K562 (cell line): Measurements from ENCODE around the gene PEX19. TPM values are rescaled to one million over a fixed set of nuclear protein-coding genes. Genes with fewer than 3 reads are reported as not detected.
A peak's percentile ranks its signal among the peaks of the same experiment; 100 is the strongest.

ENCODE experiments used
- CBX5 ChIP-seq: IDR thresholded peaks from 2 replicates; pipeline ENCODE4 v1.6.1; 2014; ENCODE audit warnings: low read depth, borderline replicate concordance
- ETV5 ChIP-seq: sonication (generic); formaldehyde crosslinking; IDR thresholded peaks from 2 replicates; pipeline ENCODE4 v1.4.0; 2020; ENCODE audit warnings: low read depth, mild to moderate bottlenecking, missing genetic modification reagents
- GATAD2B ChIP-seq: fragments of 450-650 bp; IDR thresholded peaks from 2 replicates; pipeline ENCODE4 v1.6.1; 2017; ENCODE audit warnings: mild to moderate bottlenecking, borderline replicate concordance
- KLF10 ChIP-seq: fragments of 250-450 bp; sonication (Bioruptor Pico); IDR thresholded peaks from 2 replicates; pipeline ENCODE4 v1.6.1; 2021; ENCODE audit warnings: matching md5 sums
- NBN ChIP-seq: fragments of 450-650 bp; IDR thresholded peaks from 2 replicates; pipeline ENCODE4 v1.6.1; 2016; ENCODE audit warnings: low read depth, mild to moderate bottlenecking
- PTTG1 ChIP-seq: fragments of 450-650 bp; IDR thresholded peaks from 2 replicates; pipeline ENCODE4 v1.6.1; 2016; ENCODE audit warnings: low read depth, mild to moderate bottlenecking, missing genetic modification characterization, missing compliant biosample characterization
- RBFOX2 ChIP-seq: fragments of 200-400 bp; formaldehyde crosslinking; IDR thresholded peaks from 2 replicates; pipeline ENCODE4 v1.6.1; 2017; ENCODE audit warnings: low read depth, mild to moderate bottlenecking, low read length, moderate library complexity
- RBM22 ChIP-seq: fragments of 200-400 bp; formaldehyde crosslinking; IDR thresholded peaks from 2 replicates; pipeline ENCODE4 v1.6.1; 2018; ENCODE audit warnings: low read length, low read depth; ENCODE audit not compliant: poor library complexity, severe bottlenecking
- RFX5 ChIP-seq: IDR thresholded peaks from 2 replicates; pipeline ENCODE4 v1.6.1; 2011; ENCODE audit warnings: low read depth, mild to moderate bottlenecking, improper control_type of control experiment, low read length
- ZNF3 ChIP-seq: fragments of 250-450 bp; sonication (Bioruptor Pico); IDR thresholded peaks from 2 replicates; pipeline ENCODE4 v1.5.0; 2021; ENCODE audit warnings: mild to moderate bottlenecking, moderate library complexity
- polyA plus RNA-seq, 8 experiments: library from polyadenylated mRNA; depleted of rRNA in 4 of 8; stranded (reverse) in 5 of 8; unstranded in 3 of 8; fragments of >200 nt; fragmentation: Nextera tagmentation in 2 of 8; fragmentation: Illumina TruSeq in 1 of 8; extraction: Ambion mirVana in 2 of 8; extraction: Trizol in 1 of 8; gene quantifications; 2 replicates each; pipeline versions ENCODE4 v1.2.1 to v1.2.3, GENCODE V29; 2011 to 2014; ENCODE audit warnings: inconsistent platforms in 1 of 8, missing spikeins in 1 of 8
- total RNA-seq, 7 experiments: library from RNA; depleted of rRNA in 6 of 7; stranded (reverse); fragments of >200 nt in 6 of 7; fragmentation: Illumina TruSeq in 2 of 7; extraction: Trizol in 2 of 7; gene quantifications; 2 replicates each; pipeline versions ENCODE4 v1.2.1 to v1.2.3, GENCODE V29; 2011 to 2021; ENCODE audit warnings: low replicate concordance in 1 of 7
- TF ChIP-seq, protein P1 (sequence below): fragments of 250-450 bp; sonication (Bioruptor Pico); IDR thresholded peaks from 2 replicates; pipeline ENCODE4 v1.5.0; 2021
- TF ChIP-seq, protein P2 (sequence below): IDR thresholded peaks from 2 replicates; pipeline ENCODE4 v1.6.1; 2011; ENCODE audit warnings: borderline replicate concordance, low read depth, mild to moderate bottlenecking, moderate library complexity, low read length; ENCODE audit not compliant: insufficient read depth, poor library complexity, severe bottlenecking
- TF ChIP-seq, protein P3 (sequence below): fragments of 450-650 bp; formaldehyde crosslinking; IDR thresholded peaks from 2 replicates; pipeline ENCODE4 v1.4.0; 2020; ENCODE audit warnings: mild to moderate bottlenecking
- TF ChIP-seq, protein P4 (sequence below): fragments of 250-450 bp; sonication (Bioruptor Pico); IDR thresholded peaks from 2 replicates; pipeline ENCODE4 v1.5.1; 2021; ENCODE audit warnings: mild to moderate bottlenecking

PEX19 gene
- total and polyA plus RNA-seq, 9 of the 15 experiments (the other 6 are each of a cell fraction or from before 2014, with no cell fraction given), result 32.5 to 103 (median 59.8) TPM

DNA sequence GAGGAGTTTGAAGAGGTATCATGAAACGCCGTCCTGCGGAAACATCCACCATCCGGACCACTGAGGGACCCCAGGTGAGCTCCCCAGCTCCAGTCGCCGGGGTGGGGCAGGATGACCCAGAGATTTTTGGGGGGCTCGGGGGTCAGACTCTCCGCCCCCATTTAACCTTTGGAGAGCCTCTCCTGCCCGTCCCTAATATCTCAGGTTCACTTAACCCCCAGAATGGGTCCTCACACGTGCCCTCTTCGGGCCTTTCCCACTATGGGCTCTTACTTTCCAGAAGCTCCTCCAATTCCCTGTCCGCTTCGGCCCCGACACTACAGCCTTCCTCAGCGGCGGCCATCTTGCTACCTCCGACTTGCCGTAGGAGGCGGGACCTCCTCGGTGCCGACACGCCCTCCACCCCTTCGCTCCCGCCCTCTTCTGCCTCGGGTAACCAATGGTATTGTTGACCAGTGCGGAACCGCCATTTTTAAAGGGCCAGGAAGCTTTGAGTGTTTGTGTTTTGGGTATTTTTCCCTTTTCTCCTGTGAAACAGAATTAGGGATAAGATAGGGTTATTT, at the start of gene PEX19 (continued):
- no peak for TF ChIP-seq RBM22
- TF ChIP-seq ETV5 (CRISPR knock-in tag), result no peak
- TF ChIP-seq, protein P1, sequence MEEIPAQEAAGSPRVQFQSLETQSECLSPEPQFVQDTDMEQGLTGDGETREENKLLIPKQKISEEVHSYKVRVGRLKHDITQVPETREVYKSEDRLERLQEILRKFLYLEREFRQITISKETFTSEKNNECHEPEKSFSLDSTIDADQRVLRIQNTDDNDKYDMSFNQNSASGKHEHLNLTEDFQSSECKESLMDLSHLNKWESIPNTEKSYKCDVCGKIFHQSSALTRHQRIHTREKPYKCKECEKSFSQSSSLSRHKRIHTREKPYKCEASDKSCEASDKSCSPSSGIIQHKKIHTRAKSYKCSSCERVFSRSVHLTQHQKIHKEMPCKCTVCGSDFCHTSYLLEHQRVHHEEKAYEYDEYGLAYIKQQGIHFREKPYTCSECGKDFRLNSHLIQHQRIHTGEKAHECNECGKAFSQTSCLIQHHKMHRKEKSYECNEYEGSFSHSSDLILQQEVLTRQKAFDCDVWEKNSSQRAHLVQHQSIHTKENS (CRISPR knock-in tag), result no peak
- no peak for TF ChIP-seq ZNF3
- no peak for TF ChIP-seq KLF10 (CRISPR knock-in tag)
- TF ChIP-seq, protein P2, sequence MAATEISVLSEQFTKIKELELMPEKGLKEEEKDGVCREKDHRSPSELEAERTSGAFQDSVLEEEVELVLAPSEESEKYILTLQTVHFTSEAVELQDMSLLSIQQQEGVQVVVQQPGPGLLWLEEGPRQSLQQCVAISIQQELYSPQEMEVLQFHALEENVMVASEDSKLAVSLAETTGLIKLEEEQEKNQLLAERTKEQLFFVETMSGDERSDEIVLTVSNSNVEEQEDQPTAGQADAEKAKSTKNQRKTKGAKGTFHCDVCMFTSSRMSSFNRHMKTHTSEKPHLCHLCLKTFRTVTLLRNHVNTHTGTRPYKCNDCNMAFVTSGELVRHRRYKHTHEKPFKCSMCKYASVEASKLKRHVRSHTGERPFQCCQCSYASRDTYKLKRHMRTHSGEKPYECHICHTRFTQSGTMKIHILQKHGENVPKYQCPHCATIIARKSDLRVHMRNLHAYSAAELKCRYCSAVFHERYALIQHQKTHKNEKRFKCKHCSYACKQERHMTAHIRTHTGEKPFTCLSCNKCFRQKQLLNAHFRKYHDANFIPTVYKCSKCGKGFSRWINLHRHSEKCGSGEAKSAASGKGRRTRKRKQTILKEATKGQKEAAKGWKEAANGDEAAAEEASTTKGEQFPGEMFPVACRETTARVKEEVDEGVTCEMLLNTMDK, result no peak
- TF ChIP-seq GATAD2B, result no peak
- TF ChIP-seq, protein P3, sequence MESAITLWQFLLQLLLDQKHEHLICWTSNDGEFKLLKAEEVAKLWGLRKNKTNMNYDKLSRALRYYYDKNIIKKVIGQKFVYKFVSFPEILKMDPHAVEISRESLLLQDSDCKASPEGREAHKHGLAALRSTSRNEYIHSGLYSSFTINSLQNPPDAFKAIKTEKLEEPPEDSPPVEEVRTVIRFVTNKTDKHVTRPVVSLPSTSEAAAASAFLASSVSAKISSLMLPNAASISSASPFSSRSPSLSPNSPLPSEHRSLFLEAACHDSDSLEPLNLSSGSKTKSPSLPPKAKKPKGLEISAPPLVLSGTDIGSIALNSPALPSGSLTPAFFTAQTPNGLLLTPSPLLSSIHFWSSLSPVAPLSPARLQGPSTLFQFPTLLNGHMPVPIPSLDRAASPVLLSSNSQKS (CRISPR knock-in tag), result no peak
- TF ChIP-seq, protein P4, sequence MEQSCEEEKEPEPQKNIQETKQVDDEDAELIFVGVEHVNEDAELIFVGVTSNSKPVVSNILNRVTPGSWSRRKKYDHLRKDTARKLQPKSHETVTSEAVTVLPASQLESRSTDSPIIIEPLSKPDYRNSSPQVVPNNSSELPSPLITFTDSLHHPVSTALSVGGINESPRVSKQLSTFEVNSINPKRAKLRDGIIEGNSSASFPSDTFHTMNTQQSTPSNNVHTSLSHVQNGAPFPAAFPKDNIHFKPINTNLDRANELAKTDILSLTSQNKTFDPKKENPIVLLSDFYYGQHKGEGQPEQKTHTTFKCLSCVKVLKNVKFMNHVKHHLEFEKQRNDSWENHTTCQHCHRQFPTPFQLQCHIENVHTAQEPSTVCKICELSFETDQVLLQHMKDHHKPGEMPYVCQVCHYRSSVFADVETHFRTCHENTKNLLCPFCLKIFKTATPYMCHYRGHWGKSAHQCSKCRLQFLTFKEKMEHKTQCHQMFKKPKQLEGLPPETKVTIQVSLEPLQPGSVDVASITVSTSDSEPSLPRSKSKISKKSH (CRISPR knock-in tag), result no peak
- no peak for TF ChIP-seq NBN
- TF ChIP-seq RBFOX2, result peak; percentile 84
- no peak for TF ChIP-seq CBX5
- TF ChIP-seq PTTG1 (tag), result no peak
- no peak for TF ChIP-seq RFX5
